Fibroblast of mammary gland (primary cell): ENCODE data around the gene ADGRG1.

Experiments used
- DNase-seq: peaks from one replicate; pipeline ENCODE4 v3.0.0-alpha.2; 2010; ENCODE audit warnings: low read depth
- H3K4me3 ChIP-seq: 2 replicates; pipeline ENCODE4 v1.5.1; 2011; ENCODE audit warnings: low read depth, mild to moderate bottlenecking, low read length, moderate library complexity; ENCODE audit not compliant: control insufficient read depth
- TF ChIP-seq, protein P1 (sequence below): conservative IDR thresholded peaks from 2 replicates; pipeline ENCODE4 v1.5.1; 2011; ENCODE audit warnings: low read depth, low read length, inconsistent platforms; ENCODE audit not compliant: control insufficient read depth, insufficient read depth

Gene ADGRG1

DNA sequence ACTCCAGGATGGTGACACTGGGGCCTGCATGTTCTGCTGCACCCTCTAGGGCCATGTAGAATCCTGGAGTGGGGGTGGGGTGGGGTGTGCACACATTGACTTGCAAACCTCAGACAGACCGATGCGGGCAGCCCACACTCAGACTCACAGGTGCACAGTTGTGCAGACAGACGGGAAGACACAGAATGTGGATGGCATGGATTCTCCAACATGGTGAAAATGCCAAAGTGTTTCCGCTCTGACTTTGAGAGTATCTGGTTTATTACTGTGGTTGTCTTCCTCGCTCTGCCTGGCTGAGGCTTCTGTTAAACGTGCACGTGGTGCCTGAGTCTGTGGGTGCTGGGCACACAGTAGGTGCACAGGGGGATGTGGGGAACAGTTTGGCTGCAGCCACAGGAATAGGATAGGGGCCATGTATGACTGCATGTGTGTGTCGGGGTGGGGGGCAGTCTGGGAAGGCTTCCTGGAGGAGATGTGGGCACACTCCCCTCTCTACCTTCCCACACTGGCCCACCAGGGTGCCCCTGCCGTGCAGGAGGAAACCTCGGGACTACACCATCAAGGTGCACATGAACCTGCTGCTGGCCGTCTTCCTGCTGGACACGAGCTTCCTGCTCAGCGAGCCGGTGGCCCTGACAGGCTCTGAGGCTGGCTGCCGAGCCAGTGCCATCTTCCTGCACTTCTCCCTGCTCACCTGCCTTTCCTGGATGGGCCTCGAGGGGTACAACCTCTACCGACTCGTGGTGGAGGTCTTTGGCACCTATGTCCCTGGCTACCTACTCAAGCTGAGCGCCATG lies 30.6 kb downstream of the ADGRG1 start:
- TF ChIP-seq, protein P1, sequence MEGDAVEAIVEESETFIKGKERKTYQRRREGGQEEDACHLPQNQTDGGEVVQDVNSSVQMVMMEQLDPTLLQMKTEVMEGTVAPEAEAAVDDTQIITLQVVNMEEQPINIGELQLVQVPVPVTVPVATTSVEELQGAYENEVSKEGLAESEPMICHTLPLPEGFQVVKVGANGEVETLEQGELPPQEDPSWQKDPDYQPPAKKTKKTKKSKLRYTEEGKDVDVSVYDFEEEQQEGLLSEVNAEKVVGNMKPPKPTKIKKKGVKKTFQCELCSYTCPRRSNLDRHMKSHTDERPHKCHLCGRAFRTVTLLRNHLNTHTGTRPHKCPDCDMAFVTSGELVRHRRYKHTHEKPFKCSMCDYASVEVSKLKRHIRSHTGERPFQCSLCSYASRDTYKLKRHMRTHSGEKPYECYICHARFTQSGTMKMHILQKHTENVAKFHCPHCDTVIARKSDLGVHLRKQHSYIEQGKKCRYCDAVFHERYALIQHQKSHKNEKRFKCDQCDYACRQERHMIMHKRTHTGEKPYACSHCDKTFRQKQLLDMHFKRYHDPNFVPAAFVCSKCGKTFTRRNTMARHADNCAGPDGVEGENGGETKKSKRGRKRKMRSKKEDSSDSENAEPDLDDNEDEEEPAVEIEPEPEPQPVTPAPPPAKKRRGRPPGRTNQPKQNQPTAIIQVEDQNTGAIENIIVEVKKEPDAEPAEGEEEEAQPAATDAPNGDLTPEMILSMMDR = no peak
- DNase-seq = no peak
- no peak overlapping the region for H3K4me3 ChIP-seq

GRCh38 chr16:57660715-57661463 lies 32.5 kb downstream of the ADGRG1 start:
- TF ChIP-seq, protein P1 = no peak
- H3K4me3 ChIP-seq = no peak overlapping the region
- no peak for DNase-seq

GRCh38 chr16:57661510-57661909 lies 33.1 kb downstream of the ADGRG1 start:
- TF ChIP-seq, protein P1 = no peak
- no peak overlapping the region for H3K4me3 ChIP-seq
- DNase-seq = no peak

DNA sequence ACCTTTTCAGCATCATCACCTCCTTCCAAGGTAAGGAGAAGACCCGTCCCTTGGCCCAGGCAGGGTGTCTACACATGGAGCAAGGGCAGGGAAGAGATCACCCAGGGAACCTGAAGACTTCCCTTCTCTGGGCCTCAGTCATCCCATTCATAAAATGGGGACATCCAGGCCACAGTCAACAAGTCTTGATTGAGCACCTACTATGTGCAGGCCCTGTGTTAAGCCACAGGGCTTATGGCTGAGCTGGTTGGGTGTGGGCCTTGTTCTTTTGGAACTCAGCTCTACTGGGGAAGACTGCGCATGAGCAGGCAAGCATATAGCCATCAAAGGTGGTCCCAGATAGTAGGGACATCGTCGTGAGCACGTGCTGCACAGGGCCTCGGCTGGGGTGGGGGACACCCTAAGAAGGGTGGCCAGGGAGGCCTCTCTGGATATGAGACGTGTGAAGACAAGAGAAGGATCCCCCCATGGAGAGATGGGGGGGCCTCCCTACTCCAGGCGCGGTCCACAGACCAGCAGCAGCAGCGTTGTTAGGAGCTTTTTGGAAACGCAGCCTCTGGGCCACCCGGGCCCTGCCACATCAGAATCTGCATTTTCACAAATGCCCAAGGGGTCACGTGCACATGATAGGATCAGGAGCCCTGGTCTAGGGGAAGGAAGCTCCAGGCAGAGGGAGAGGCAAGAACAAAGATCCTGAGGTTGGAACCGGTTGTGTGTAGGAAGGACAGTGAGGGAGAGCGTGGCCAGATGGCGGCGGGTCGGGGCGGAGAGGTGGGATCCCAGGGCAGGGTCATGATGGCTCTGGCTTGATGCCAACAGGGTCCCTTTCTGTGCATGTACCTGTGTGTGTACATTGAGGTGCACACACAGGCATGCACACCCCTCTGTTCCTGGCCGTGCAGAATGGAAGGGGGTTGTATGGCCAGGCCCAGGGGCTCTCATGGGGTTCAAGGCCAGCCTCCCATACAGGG lies 33.8 kb downstream of the ADGRG1 start:
- TF ChIP-seq, protein P1 = no peak
- no peak overlapping the region for H3K4me3 ChIP-seq
- no peak for DNase-seq

GRCh38 chr16:57663436-57663835 lies 35.0 kb downstream of the ADGRG1 start:
- no peak for DNase-seq
- H3K4me3 ChIP-seq = no peak overlapping the region
- TF ChIP-seq, protein P1 = no peak
